Caco-2 (cell line): ENCODE measurements around the gene SELENOW. TPM values are rescaled to one million over a fixed set of nuclear protein-coding genes. Genes with fewer than 3 reads are reported as not detected.

ENCODE experiments used
- BruUV-seq: library from RNA; stranded (reverse); fragments of 400-500 nt; replicated peaks from 2 replicates; lab custom pipeline; 2021; lab: Mats Ljungman, UMichigan
- CTCF ChIA-PET: fragments of 300-600 bp; sonication (Branson Sonifier 250); formaldehyde crosslinking; loops from one replicate; lab custom pipeline; 2022; ENCODE audit warnings: antibody characterized with exemption; lab: Charles Lee
- POLR2A ChIA-PET: fragments of 300-600 bp; sonication (Branson Sonifier 250); formaldehyde crosslinking; loops from one replicate; lab custom pipeline; 2022; ENCODE audit warnings: antibody characterized with exemption; lab: Charles Lee
- DNase-seq, 2 experiments: peaks; one replicate each; pipeline versions ENCODE4 v3.0.0 to v3.0.0-alpha.2; 2020 to 2022
- H3K27me3 ChIP-seq: replicated peaks from 2 replicates; pipeline ENCODE4 v1.6.0; 2011; ENCODE audit warnings: low read length; ENCODE audit not compliant: control insufficient read depth, insufficient read depth
- H3K36me3 ChIP-seq: 2 replicates; pipeline ENCODE4 v1.5.1; 2011; ENCODE audit warnings: low read length; ENCODE audit not compliant: control insufficient read depth, insufficient read depth
- H3K4me1 ChIP-seq: fragments of 250-450 bp; sonication (Bioruptor Pico); 2 replicates; pipeline ENCODE4 v1.5.1; 2020; ENCODE audit warnings: mild to moderate bottlenecking
- H3K4me3 ChIP-seq: 2 replicates; pipeline ENCODE4 v1.5.1; 2011; ENCODE audit warnings: low read depth, mild to moderate bottlenecking, control low read depth, low read length
- H3K9me3 ChIP-seq: fragments of 250-450 bp; sonication (Bioruptor Pico); 2 replicates; pipeline ENCODE4 v1.5.1; 2020; ENCODE audit warnings: mild to moderate bottlenecking, moderate library complexity
- H3K27ac Mint-ChIP-seq: one replicate; pipeline ENCODE4 v1.8.0; 2022; ENCODE audit warnings: mixed read lengths; ENCODE audit not compliant: unreplicated experiment
- H3K27me3 Mint-ChIP-seq: one replicate; pipeline ENCODE4 v1.8.0; 2022; ENCODE audit warnings: mixed read lengths; ENCODE audit not compliant: insufficient read depth, unreplicated experiment
- H3K36me3 Mint-ChIP-seq: one replicate; pipeline ENCODE4 v1.8.0; 2022; ENCODE audit warnings: mild to moderate bottlenecking, mixed read lengths; ENCODE audit not compliant: insufficient read depth, unreplicated experiment
- H3K4me1 Mint-ChIP-seq: one replicate; pipeline ENCODE4 v1.8.0; 2022; ENCODE audit warnings: low read depth, mixed read lengths; ENCODE audit not compliant: unreplicated experiment
- H3K4me3 Mint-ChIP-seq: one replicate; pipeline ENCODE4 v1.8.0; 2022; ENCODE audit warnings: mild to moderate bottlenecking, moderate library complexity, mixed read lengths; ENCODE audit not compliant: unreplicated experiment
- H3K9me3 Mint-ChIP-seq: one replicate; pipeline ENCODE4 v1.8.0; 2022; ENCODE audit warnings: mixed read lengths; ENCODE audit not compliant: unreplicated experiment
- intact Hi-C: fragments of 100-400 bp; cut with micrococcal nuclease; formaldehyde crosslinking; loops from one replicate; pipeline ENCODE4 v1.10.0; 2022; ENCODE audit not compliant: unreplicated experiment
- total RNA-seq: library from RNA; stranded (reverse); gene quantifications from 2 replicates; pipeline ENCODE4 v1.2.3, GENCODE V29; 2022
- TF ChIP-seq, protein P1 (sequence below), 2 experiments: fragments of 200-600 bp in 1 of 2; IDR thresholded peaks; 1 replicate in 1 of 2; 2 replicates in 1 of 2; pipeline versions ENCODE4 v1.5.1 to v1.8.0; 2011 to 2022; ENCODE audit warnings: antibody characterized with exemption in 1 of 2, control low read depth in 1 of 2, inconsistent platforms in 1 of 2, low read depth in 1 of 2, low read length in 1 of 2, mild to moderate bottlenecking in 1 of 2, moderate library complexity in 1 of 2; ENCODE audit not compliant: insufficient read depth in 1 of 2, severe bottlenecking in 1 of 2, unreplicated experiment in 1 of 2

Gene SELENOW
- total RNA-seq, 1 experiment from 2014 or later = 110 TPM

DNA sequence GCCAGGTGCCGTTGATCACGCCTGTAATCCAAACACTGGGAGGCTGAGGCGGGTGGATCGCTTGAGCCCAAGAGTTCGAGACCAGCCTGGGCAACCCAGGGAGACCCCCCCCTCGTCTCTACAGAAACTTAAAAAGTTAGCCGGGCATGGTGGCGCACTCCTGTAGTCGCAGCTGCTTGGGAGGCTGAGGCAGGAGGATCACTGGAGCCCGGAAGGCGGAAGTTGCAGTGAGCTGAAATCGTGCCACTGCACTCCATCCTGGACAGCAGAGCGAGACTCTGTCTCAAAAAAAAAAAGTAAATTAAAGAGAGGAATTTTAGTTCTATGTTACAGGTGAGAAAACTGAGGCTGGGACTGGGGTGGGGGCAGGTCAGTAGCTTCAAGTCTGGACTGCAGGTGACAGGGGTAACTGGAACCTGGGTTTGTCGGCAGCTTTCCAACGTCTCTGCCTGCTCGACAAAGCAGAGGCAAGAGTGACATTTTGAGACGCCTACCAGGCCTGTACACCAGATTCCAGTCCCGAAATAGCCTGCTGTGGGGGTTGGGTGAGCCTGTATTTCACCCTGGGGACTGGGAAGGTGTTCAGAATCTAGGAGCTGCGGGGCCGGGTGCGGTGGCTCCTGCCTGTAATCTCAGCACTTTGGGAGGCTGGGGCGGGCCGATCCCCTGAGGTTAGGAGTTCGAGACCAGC lies 1.2 kb downstream of the SELENOW start:
- BruUV-seq = no TSS peak
- Histone ChIP-seq H3K9me3 (no peaks in the 10 kb centered on the region), H3K27me3 (no peaks in the 10 kb centered on the region), H3K36me3 (peaks cover 3% of the 10 kb centered on the region), H3K4me1 (peaks cover 14% of the 10 kb centered on the region), H3K4me3 (peak overlapping the region; percentile 97)
- Mint-ChIP-seq H3K9me3 (no peaks in the 10 kb centered on the region), H3K36me3 (peaks cover 40% of the 10 kb centered on the region), H3K4me1 (peaks cover 20% of the 10 kb centered on the region), H3K27me3 (no peaks in the 10 kb centered on the region), H3K4me3 (peak overlapping the region; percentile 91), H3K27ac (peak overlapping the region; percentile 93)
- ChIA-PET POLR2A (no interaction called here), CTCF (no interaction called here)
- intact Hi-C loops = no loop called here
- no peak for DNase-seq
- TF ChIP-seq, protein P1, sequence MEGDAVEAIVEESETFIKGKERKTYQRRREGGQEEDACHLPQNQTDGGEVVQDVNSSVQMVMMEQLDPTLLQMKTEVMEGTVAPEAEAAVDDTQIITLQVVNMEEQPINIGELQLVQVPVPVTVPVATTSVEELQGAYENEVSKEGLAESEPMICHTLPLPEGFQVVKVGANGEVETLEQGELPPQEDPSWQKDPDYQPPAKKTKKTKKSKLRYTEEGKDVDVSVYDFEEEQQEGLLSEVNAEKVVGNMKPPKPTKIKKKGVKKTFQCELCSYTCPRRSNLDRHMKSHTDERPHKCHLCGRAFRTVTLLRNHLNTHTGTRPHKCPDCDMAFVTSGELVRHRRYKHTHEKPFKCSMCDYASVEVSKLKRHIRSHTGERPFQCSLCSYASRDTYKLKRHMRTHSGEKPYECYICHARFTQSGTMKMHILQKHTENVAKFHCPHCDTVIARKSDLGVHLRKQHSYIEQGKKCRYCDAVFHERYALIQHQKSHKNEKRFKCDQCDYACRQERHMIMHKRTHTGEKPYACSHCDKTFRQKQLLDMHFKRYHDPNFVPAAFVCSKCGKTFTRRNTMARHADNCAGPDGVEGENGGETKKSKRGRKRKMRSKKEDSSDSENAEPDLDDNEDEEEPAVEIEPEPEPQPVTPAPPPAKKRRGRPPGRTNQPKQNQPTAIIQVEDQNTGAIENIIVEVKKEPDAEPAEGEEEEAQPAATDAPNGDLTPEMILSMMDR (IDR thresholded peaks at IDR 0.05; ENCODE audit: insufficient read depth in 1 of 2, low read depth in 1 of 2, low read length in 1 of 2, severe bottlenecking in 1 of 2, unreplicated experiment in 1 of 2) = no peak

DNA sequence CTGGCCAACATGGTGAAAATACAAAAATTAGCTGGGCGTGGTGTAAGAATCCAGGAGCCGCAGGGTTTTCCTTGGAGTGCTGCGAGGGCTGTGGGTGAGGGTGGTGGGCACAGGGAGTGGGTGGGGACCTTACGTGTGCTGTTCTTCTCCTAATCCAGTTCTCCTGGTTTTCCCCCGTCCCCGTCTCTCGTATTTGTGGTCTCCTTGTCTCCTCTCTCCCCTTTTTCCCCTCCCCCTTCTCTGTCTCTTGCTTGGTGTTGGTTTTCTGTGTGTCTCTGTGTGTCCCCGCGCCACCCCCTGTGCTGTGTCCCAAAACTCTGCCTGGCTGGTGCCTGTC lies 1.7 kb downstream of the SELENOW start:
- Histone ChIP-seq H3K27me3 (no peaks in the 10 kb centered on the region), H3K36me3 (peaks cover 3% of the 10 kb centered on the region), H3K9me3 (no peaks in the 10 kb centered on the region), H3K4me1 (peaks cover 14% of the 10 kb centered on the region), H3K4me3 (no peak overlapping the region)
- ChIA-PET POLR2A (no interaction called here), CTCF (no interaction called here)
- Mint-ChIP-seq H3K4me1 (peaks cover 20% of the 10 kb centered on the region), H3K27me3 (no peaks in the 10 kb centered on the region), H3K9me3 (no peaks in the 10 kb centered on the region), H3K4me3 (peak overlapping the region; percentile 91), H3K27ac (peak overlapping the region; percentile 11), H3K36me3 (peaks cover 45% of the 10 kb centered on the region)
- DNase-seq = no peak
- no TSS peak for BruUV-seq
- TF ChIP-seq, protein P1 (IDR thresholded peaks at IDR 0.05; ENCODE audit: insufficient read depth in 1 of 2, low read depth in 1 of 2, low read length in 1 of 2, severe bottlenecking in 1 of 2, unreplicated experiment in 1 of 2) = no peak
- intact Hi-C loops = no loop called here

DNA sequence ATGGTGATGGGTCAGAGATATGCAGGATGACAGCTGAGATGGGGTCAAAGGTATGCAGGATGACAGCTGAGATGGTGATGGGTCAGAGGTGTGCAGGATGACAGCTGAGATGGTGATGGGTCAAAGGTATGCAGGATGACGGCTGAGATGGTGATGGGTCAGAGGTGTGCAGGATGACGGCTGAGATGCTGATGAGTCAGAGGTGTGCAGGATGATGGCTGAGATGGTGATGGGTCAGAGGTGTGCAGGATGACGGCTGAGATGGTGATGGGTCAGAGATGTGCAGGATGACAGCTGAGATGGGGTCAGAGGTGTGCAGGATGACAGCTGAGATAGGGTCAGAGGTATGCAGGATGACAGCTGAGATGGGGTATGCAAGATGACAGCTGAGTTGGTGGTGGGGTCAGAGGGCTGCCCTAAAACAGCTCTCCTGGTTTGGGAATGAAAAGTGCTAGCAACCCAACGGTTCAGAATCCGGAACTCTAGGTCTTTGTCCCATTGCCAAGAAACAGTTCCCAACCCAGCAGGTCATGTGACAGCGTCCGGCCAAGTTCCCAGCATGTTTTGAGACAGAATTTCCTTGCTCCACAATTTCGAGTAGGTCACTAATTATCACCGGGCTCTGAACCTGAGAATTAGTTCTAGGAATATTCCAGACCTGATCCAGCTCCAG lies 3.2 kb downstream of the SELENOW start:
- intact Hi-C loops = no loop called here
- peaks cover 55% of the 10 kb centered on the region for H3K36me3 Mint-ChIP-seq
- CTCF ChIA-PET = interaction anchor here (1.4 kb wide), 1 partner anchor 16 kb away, joined by 3 read pairs; no protein-coding TSS in a partner anchor

More for the DNA sequence above, 3.2 kb downstream of the SELENOW start:
- H3K9me3 ChIP-seq = no peaks in the 10 kb centered on the region
- Mint-ChIP-seq H3K27me3 (no peaks in the 10 kb centered on the region), H3K9me3 (no peaks in the 10 kb centered on the region), H3K27ac (peak overlapping the region; percentile 15), H3K4me3 (no peak overlapping the region), H3K4me1 (peaks cover 20% of the 10 kb centered on the region)
- peaks cover 14% of the 10 kb centered on the region for H3K4me1 ChIP-seq
- no peak overlapping the region for H3K4me3 ChIP-seq
- no peaks in the 10 kb centered on the region for H3K27me3 ChIP-seq
- no TSS peak for BruUV-seq
- TF ChIP-seq, protein P1 (IDR thresholded peaks at IDR 0.05; ENCODE audit: insufficient read depth in 1 of 2, low read depth in 1 of 2, low read length in 1 of 2, severe bottlenecking in 1 of 2, unreplicated experiment in 1 of 2) = no peak
- H3K36me3 ChIP-seq = peaks cover 3% of the 10 kb centered on the region
- POLR2A ChIA-PET = no interaction called here
- DNase-seq = no peak
